SK-N-SH (cell line): ENCODE measurements around the gene RAB4A.

ENCODE experiments used
- CTCF ChIP-seq: fragments of 200-600 bp; sonication (generic); IDR thresholded peaks from 2 replicates; pipeline ENCODE4 v1.6.1; 2017; ENCODE audit warnings: antibody characterized with exemption, mild to moderate bottlenecking, moderate library complexity
- JUND ChIP-seq: IDR thresholded peaks from 2 replicates; pipeline ENCODE4 v1.4.0; 2012
- POLR2AphosphoS5 ChIP-seq: IDR thresholded peaks from 2 replicates; pipeline ENCODE4 v1.6.1; 2012; ENCODE audit warnings: low read depth, low read length
- TCF12 ChIP-seq: IDR thresholded peaks from 2 replicates; pipeline ENCODE4 v1.4.0; 2012
- TEAD4 ChIP-seq: IDR thresholded peaks from 2 replicates; pipeline ENCODE4 v1.4.0; 2012; ENCODE audit warnings: mild to moderate bottlenecking, borderline replicate concordance; ENCODE audit not compliant: insufficient read depth
- TF ChIP-seq, protein P1 (sequence below): IDR thresholded peaks from 2 replicates; pipeline ENCODE4; 2012
- TF ChIP-seq, protein P2 (sequence below): IDR thresholded peaks from 2 replicates; pipeline ENCODE4 v1.6.1; 2012; ENCODE audit warnings: mild to moderate bottlenecking, low read depth, low read length, moderate library complexity

DNA sequence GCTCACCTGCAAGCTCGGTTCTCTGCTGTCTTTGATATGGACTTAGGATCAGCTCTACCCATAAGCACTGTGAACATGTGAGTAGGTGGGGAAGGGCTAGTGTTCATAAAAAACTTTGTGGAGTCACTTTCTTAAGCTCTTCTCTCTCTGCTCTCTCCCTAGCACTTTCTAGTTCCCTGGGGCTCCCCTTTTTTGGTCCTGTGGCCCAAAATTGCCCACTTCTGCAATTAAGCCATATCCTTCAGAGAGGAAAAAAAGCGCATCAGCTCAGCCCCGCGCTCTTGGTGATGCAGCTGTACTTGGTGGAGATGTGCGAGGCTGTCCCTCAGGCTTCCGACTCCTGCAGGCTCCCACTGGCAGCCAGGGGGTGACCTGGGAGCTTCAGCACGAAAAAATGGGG is 48.6 kb downstream of the RAB4A start:
- TF ChIP-seq CTCF, result no peak
- TF ChIP-seq, protein P1, sequence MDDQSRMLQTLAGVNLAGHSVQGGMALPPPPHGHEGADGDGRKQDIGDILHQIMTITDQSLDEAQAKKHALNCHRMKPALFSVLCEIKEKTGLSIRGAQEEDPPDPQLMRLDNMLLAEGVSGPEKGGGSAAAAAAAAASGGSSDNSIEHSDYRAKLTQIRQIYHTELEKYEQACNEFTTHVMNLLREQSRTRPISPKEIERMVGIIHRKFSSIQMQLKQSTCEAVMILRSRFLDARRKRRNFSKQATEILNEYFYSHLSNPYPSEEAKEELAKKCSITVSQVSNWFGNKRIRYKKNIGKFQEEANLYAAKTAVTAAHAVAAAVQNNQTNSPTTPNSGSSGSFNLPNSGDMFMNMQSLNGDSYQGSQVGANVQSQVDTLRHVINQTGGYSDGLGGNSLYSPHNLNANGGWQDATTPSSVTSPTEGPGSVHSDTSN, result no peak
- TF ChIP-seq, protein P2, sequence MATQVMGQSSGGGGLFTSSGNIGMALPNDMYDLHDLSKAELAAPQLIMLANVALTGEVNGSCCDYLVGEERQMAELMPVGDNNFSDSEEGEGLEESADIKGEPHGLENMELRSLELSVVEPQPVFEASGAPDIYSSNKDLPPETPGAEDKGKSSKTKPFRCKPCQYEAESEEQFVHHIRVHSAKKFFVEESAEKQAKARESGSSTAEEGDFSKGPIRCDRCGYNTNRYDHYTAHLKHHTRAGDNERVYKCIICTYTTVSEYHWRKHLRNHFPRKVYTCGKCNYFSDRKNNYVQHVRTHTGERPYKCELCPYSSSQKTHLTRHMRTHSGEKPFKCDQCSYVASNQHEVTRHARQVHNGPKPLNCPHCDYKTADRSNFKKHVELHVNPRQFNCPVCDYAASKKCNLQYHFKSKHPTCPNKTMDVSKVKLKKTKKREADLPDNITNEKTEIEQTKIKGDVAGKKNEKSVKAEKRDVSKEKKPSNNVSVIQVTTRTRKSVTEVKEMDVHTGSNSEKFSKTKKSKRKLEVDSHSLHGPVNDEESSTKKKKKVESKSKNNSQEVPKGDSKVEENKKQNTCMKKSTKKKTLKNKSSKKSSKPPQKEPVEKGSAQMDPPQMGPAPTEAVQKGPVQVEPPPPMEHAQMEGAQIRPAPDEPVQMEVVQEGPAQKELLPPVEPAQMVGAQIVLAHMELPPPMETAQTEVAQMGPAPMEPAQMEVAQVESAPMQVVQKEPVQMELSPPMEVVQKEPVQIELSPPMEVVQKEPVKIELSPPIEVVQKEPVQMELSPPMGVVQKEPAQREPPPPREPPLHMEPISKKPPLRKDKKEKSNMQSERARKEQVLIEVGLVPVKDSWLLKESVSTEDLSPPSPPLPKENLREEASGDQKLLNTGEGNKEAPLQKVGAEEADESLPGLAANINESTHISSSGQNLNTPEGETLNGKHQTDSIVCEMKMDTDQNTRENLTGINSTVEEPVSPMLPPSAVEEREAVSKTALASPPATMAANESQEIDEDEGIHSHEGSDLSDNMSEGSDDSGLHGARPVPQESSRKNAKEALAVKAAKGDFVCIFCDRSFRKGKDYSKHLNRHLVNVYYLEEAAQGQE, result no peak
- no peak for TF ChIP-seq POLR2AphosphoS5
- no peak for TF ChIP-seq TEAD4
- no peak for TF ChIP-seq TCF12
- no peak for TF ChIP-seq JUND
